ENCODE data around the gene ZNF688.
"Not testable (repeated sequence)": the region's sequence is repeated elsewhere in the genome, so short reads cannot be mapped to it uniquely, and the experiment has no call there.

ZNF688 gene

DNA sequence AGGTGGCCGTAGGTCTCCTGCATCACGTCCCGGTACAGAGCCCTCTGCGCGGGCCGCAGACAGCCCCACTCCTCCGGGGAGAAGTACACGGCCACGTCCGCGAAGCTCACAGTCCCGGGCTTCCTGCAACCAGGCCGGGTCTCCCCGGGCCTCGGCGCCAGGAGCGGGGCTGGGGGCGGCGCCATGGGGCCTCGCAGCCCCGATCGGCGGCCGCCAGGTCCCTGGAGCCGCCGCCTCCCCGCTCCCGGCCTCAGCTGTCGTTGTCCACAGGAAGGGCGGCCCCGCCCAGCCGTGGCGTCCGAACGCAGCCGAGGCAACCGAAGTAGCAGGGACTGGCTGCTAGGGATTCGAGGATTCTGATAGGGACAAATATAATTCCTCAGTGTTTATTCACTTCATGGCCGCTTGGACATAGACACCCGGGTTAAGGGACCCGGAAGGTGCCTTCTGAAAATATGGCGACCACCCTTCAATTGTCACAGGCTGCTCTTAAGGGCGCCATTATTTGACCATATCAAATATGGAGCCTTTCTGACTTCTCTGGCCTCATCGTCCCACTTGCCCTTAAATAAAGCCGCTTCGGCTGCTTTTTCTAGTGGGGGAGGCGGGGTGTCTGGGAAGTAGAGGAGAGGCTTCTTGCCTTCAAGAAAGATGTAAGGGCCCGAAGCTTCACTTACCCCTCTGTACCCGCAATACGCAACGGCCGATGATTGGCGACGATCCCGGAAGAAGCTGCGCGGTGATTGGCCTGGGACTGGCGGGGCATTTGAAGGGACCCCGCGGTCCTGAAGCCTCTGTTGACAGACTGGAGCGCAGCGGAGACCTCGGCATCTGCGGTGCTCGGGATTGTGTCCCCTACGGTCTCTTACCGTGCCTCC lies at the start of gene ZNF688:
ZNF688 (minus strand) TSS at position 270 of the 878 bp plus-strand sequence; CDS start at position 185, 85 bp downstream.
- peak; percentile 94 for DNase-seq

DNA sequence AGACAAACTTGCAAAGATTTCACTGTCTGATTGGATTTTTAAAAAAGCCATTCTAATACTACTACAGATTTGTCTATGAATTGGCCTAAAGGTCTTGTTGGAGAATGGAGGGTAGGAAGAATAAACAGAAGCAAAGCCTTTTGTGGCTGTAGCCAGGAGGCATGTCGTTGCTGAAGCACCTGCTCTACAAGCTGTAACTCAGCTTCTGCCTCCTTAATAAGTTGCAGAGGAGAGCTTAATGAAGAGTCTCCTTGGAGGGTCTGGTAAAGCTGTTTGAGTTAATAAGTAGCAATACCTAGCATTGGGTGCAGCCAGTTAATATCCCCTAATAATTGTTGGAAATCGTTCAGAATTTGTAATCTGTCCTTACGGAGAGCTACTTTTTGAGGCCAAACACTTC lies 48.7 kb upstream of the ZNF688 start:
- DNase-seq: no peak

DNA sequence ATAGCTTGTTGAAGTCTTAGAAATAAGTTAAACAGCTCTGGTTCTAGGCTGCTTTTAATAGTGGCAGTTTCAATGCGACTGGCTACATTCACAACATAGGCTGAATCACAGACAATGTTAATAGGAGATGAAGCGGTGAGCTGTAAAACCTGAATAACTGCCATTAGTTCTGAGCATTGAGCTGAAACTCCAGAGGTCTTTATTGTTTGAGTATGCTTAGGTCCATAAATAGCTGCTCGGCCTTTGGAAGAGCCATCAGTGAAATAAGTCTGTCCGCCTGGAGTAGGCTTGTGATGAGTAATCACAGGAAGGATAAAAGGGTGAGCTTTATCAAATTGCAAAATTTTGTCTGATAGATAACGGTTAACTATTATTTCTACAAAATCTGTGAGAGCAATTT lies 48.1 kb upstream of the ZNF688 start:
- DNase-seq: no peak

DNA sequence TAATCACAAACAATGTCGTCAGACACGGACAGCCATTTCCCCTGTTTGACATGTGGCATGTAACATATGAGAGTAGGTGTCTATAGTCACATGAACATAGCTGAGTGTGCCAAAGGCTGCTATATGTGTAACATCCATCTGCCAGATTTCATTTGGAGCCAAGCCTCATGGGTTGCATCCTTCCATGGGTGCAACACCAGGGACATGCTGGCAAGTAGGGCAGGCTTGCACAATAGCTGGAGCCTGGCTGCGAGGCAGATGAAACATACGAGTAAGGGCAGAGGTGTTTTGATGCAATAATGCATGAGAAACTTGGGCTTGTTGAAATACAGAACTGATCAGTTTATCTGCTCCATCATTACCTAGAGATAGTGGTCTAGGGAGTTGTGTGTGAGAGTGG lies 47.7 kb upstream of the ZNF688 start:
- DNase-seq: no peak

DNA sequence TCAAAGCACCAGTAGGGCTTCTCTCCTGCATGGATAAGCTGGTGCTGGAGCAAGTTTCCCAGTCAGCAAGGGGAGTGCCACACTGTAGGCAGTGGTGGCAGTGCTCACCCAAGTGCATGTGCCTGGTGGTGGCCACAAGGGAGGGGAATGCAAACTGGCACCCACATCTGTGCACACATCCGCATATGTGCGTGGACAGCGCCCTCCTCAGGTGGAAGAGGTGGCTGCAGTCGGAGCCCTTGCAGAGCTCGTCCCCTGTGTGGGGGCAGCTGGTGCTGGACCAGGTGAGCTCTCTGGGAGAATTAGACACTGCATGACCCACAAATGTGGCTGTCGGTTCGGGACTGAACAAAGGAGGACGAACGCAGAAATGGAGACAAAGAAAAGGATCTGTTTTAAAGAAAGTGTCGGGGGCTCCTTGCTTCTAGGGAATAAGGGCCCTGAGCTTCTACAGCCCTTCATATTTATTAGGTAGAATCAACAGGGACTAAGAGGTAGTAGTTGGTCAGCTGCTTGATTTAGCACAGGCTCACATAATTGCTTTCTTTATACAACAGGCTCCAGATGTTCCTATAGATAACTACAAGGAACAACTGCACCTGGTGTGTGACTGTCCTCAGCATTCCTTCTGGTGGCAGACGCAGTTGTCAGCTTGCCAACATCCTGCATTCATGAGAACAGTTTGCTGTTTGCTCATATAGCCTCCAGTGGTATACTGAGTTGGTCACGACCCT lies 44.0 kb upstream of the ZNF688 start:
- peak; percentile 87 for DNase-seq

DNA sequence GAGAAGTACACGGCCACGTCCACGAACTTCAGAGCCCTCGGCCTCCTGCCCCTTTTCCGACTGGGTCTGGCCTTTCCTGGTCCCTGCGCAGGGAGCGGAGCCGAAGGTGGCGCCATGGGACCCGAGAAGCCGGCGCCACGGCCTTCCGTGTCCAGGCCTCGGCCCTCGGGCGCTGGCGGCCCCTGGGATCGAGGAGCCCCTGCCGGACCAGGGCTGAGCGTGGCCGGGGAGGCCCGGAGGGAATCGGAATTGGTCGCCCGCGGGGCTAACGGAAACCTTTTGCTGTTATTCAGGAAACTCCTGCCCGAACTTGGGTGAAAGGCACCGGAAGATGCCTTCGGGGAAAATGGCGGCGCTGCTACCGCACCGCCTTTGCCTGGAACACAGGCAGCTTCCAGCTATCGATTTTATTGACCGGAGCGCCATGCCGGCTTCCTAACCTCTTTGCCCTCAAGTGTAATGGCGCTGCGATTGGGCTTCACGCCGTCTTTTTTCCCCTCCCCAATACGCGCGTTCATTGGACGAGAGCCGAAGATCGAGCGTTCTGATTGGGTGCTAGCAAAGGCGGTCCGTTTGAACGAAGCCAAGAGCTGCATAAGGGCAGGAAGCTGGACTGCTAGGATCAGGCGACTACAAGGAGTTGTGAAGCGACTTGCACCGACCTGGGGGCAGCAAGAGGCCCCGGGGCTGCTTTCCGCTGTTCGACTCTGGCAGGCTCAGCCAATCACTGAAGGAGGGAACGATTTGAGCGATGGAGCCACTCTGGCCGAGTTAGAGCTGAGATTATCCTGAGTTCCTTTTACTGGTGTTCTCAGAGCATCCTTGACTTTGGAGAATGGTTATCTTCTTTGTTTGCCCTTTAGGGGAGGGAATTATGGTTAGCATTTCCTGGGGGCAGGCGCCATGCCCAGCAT lies 38.7 kb upstream of the ZNF688 start, which contains the start of gene ZNF689:
ZNF689 (minus strand) TSS at position 464 of the 914 bp plus-strand sequence; CDS start at position 116, 348 bp downstream.
- DNase-seq: peak; percentile 96

DNA sequence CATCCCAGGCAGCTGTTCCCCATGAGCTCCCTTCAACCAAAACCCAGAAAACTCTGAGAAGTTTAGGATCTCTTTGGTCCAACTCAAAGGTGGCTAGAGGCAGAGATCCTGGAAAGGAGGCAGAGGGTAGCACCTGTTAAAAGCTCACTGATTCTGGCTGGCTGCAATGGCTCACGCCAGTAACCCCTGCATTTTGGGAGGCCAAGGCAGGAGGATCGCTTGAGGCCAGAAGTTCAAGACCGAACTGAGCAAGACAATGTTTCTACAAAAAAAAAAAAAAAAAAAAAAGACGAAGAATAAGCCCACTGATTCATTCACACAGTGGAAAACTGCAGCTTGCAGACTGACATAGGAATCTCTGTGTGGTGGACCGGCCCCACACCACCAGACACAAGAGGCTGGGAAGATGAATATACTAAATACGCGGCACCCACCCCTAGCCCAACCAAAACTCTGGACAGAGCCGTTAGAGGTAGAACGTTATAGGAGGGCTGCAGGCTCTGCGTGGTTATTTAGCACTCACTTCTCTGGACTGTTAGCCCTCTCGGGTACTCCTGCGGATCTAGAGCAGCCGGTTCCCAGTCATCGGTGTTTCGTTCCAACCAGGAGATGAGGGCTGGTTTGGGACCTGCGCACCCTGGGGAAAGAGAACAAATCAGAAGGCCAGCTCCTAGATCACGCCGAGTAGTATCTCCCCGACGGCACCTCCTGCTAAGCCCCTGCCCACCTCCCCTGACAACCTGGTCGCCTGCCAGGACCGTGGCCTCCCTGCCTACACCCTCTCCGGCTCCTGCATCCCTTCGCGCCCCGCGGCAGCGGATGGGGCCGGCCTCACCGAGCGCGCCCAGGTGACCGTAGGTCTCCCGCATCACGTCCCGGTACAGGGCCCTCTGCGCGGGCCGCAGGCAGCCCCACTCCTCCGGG lies 37.8 kb upstream of the ZNF688 start:
- peak; percentile 46 for DNase-seq

DNA sequence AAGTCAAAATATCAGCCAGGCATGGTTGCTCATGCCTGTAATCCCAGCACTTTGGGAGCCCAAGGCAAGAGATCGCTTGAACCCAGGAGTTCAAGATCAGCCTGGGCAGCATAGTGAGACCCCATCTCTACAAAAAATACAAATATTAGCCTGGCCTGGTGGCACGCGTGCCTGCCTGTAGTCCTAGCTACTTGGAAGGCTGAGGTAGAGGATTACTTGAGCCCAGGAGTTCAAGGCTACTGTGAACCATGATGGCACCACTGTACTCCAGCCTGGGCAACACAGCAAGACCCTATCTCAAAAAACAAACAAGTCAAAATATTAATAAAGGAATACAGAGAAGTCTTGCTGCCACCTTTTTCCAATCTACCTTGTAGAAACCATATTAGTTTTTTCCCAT lies 34.5 kb upstream of the ZNF688 start:
- no peak for DNase-seq

DNA sequence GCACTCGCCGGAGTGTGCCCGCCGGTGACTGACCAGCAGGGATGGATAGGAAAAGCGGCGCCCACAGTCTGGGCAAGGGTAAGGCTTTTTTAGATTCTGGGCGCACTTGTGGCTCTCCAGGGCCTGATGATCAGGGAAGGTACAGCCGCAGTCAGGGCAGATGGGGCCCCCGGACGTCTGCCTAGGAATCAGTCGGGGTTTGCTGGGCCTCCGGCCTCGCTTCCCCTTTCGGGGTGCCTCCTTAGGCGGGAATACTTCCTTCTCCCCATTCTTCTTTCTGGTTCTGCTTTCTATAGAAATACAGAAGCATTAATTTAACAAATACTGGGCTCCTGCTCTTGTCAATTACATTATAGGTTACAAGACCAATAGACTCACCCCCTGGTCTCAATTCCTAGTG lies 33.6 kb upstream of the ZNF688 start:
- no peak for DNase-seq

DNA sequence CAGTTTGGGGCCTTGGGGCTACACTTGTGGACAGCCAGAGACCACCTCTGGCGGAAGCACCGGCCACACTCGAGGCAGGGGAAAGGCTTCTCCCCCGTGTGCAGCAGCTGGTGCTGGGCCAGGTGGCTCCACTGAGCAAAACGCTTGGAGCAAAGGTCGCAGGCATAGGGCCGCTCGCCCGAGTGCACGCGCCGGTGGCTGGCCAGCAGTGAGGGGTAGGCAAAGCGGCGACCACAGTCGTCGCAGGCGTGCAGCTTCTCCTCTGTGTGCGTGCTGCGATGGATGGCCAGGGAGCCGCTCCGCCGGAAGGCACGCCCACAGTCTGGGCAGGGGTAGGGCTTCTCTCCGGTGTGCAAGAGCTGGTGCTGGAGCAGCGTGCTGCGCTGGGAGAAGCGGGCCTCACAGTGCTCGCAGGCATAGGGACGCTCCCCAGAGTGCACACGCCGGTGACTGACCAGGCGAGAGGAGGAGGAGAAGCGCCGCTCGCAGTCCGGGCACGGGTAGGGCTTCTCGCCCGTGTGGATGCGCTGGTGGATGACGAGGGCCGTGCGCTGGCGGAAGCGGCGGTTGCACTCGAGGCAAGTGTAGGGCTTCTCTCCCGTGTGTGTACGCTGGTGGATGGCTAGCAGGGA lies 32.9 kb upstream of the ZNF688 start:
- no peak for DNase-seq

DNA sequence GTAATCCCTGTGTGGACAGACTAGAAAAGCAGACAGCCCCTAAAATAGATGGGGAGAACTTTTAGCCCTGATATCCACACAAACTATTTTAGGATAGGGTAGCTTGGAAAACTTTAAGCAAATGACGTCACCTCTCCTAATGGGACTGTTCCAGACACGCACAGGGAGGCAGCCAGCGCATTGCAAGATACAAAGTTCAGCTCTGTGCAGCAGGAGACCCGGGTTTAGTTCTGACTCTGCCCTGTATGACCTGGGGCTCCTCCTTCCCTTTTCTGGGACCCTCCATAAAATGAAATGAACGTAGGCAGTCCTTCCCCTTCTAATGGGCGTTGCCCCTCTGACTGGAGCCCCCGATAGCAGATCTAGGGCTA lies 32.4 kb upstream of the ZNF688 start:
- no peak for DNase-seq

DNA sequence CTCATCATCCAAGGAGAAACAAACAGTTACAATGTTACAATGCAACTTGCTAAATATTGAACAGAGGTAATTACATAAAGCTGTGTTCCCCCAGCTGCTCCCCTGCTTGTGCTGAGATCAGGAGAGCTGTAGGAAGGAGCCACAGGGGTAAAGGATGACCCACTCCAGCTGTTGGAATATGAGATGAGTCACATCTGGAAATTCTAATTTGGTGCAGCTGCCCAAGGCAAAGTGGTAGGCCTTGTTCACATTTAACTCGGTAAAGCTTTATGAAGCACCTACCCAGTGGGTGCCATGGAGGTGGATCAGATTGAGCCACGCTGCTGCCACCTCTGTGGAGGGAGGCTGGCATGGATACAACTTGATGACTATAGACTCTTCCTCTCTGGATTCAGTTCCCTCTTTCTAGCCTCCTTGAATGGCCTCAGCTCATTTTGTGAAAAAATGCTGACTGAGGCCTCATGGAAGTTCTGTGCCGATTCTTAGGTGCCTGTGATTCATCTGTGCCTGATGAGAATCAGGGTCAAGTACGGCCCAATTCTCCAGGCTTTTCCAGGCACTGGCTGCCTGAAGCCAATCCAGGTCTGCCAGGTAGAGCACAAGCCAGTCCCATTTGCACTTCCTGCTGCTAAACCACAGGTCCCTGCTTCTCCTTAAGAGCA lies 31.2 kb upstream of the ZNF688 start:
- DNase-seq: no peak

DNA sequence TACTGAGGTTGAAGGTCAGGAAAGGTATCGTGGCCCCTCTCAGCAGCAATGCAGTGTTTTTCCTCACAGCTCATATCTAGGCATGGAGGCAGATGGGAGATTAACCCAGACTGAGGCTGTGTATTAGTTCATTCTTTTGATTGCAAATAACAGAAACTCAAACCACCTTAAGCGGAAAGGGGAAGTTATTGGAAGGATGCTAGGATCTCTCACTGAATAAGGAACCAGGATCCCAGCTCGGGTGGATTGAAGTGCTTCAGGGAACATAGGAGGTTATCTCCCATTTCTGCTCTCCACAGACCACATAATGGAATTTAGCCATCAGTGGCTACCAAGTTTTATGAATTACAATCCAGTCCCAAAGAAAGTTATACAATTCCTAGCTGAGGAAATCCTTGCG lies 30.5 kb upstream of the ZNF688 start:
- DNase-seq: no peak

DNA sequence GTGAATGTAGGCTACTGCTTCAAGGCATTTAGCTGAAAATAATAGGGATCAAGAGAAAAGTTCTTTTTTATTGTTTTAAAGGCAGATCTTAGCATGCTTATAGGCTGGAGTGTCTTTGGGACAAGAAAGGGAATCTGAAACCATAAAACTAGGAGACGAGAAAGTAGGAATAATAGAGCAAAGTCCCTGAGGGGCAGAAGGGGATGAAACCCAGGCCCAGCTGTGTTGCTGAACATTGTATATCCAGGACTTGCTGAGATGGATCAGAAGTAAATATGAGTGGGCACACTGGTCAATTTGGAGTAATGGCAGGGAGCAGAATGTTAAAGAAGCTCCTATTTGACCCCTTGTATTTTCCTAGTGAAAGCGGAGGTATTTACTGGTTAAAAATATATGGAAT lies 29.4 kb upstream of the ZNF688 start:
- DNase-seq: no peak

DNA sequence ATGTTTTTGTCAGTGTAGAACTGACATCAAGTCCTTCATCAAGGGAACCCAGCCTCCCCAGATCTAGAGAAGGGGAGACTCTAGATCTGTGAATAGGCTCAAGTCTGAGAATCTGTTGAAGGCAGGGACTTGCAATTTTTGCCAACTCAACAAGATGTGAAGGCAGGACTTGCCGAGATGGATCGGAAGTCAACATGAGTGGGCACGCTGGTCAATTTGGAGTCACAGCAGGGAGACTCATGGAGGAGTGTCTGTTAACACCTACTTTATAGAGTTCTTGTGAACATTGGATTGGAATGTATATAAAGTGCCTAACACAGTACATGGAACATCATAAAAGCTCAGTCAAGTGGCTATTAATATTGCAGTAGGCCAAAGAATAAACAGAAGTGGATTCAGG lies 28.7 kb upstream of the ZNF688 start:
- DNase-seq: no peak

DNA sequence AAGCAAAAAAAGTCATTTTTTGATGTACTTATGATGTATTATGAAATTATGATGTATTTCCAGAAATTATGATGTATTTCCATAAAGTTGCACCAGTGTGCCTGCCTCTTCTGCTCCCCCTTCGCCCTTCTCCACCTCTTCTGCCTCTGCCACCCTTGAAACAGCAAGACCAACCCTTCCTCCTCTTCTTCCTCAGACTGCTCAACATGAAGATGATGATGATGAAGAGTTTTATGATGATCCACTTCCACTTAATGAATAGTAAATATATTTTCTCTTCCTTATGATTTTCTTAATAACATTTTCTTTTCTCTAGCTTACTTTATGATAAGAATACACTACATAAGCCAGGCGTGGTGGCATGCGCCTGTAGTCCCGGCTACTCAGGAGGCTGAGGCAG lies 21.4 kb upstream of the ZNF688 start:
- no peak for DNase-seq

DNA sequence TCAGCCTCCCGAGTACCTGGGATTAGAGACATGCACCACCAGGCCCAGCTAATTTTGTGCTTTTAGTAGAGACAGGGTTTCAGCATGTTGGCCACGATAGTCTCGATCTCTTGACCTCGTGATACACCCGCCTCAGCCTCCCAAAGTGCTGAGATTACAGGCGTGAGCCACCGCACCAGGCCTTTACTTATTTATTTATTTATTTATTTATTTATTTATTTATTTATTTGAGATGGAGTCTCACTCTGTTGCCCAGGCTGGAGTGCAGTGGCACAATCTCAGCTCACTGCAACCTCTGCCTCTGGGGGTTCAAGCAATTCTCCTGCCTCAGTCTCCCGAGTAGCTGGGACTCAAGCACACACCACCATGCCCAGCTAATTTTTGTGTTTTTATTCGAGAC lies 19.4 kb upstream of the ZNF688 start:
- not testable (repeated sequence) for DNase-seq

DNA sequence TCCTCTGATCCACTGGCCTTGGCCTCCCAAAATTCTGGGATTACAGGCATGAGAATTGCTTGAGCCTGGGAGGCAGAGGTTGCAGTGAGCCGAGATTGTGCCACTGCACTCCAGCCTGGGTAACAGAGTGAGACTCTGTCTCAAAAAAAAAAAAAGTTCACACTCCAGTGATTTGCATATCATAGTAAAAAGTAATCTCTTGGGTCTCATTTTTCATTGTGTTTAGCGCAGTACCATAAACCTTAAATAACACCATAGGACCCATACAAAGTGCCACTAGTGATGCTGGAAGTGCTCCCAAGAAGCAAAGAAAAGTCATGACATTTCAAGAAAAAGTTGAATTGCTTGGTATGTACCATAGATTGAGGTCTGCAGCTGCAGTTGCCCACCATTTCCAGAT lies 18.1 kb upstream of the ZNF688 start:
- not testable (repeated sequence) for DNase-seq

DNA sequence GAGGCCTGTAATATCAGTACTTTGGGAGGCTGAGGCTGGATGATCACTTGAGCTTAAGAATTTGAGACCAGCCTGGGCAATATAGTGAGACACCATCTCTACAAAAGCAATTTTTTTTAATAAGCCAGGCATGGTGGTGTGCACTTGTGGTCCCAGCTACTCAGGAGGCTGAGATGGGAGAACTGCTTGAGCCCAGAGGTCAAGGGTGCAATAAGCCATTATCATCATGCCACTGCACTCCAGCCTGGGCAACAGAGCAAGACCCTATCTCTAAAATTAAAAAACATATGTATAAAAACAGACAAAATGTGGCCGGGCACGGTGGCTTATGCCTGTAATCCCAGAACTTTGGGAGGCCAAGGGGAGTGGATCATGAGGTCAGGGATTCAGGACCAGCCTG lies 17.1 kb upstream of the ZNF688 start:
- no peak for DNase-seq

DNA sequence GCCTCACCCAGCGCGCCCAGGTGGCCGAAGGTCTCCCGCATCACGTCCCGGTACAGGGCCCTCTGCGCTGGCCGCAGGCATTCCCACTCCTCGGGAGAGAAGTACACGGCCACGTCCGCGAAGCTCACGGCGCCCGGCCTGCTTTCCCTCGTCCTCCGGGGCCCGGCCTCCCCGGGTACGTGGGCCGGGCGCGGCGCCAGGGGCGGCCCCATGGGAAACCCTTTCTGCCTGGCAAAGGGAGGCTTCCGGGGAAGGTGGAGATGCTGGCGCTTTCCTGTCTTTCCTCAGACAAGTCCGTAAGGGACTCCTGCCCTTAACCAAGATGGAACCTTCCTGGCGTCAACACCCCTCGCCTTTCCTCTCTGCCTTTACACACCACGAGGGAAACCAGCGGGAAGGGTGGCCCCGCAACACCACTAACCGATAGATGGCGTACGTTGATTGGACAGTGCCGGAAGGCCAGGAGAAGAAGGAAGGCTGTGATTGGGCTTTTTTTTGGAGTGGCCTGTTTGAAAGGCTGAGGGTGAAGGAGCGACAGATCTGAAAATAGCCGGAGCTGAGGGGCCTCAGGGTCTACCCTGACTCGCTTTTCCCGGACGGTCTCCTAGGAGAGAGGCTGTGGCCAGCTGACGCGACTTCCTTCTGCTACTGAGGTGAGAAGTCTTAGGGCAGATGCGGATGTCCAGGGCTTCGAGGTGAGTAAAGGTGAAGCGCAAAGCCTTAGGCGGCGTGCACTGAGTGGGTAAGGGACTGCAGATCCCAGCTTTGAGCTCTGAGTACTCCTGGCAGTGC lies 14.1 kb upstream of the ZNF688 start, which contains the start of gene ZNF785:
ZNF785 (minus strand) TSS at position 298 of the 792 bp plus-strand sequence; CDS start at position 212, 86 bp downstream.
- peak; percentile 96 for DNase-seq

Measured in stimulated activated CD4-positive, alpha-beta T cell treated with anti-CD3 and anti-CD28 coated beads, Interleukin-1b, Interleukin-23, amount 100 ng/mL, for 48 hours (primary cell).